Stomach (tissue), 4 donors: Measurements from ENCODE around the gene NLN.
"Not testable (repeated sequence)": the region's sequence is repeated elsewhere in the genome, so short reads cannot be mapped to it uniquely, and the experiment has no call there.

Source experiments
- EP300 ChIP-seq: sonication (generic); formaldehyde crosslinking; IDR thresholded peaks from one replicate; pipeline ENCODE4 v1.6.1; 2017; ENCODE audit warnings: antibody characterized with exemption
- POLR2A ChIP-seq, 4 donors: fragments of 450-650 bp; IDR thresholded peaks; one replicate each; pipeline ENCODE4 v1.6.1; 2016; ENCODE audit warnings: antibody characterized with exemption in 4 of 4, control low read depth in 2 of 4, mild to moderate bottlenecking in 1 of 4, moderate library complexity in 1 of 4
- POLR2AphosphoS5 ChIP-seq, 3 donors: sonication (generic); formaldehyde crosslinking; IDR thresholded peaks; one replicate each; pipeline ENCODE4 v1.6.1; 2016; ENCODE audit warnings: antibody characterized with exemption in 3 of 3
- TF ChIP-seq, protein P1 (sequence below), 7 experiments: fragments of 450-650 bp in 4 of 7; fragments of 200-600 bp in 3 of 7; sonication (generic) in 3 of 7; IDR thresholded peaks; one replicate each; pipeline ENCODE4 v1.5.1; 2016 to 2019; ENCODE audit warnings: antibody characterized with exemption in 7 of 7, control low read depth in 2 of 7, mild to moderate bottlenecking in 1 of 7

DNA sequence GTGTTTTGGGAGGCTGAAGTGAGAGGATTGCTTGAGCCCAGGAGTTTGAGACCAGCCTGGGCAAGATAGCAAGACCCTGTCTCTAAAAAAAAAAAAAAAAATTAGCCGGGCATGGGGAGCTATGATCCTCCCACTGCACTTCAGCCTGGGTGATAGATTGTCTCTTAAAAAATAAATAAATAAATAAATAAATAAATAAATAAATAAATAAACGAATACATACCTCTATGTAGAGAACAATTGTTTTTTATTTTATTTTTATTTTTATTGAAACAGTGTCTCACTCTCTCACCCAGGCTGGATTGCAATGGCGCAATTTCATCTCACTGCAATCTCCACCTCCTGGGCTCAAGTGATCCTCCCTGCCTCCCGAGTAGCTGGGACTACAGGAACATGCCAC lies 122.8 kb downstream of the NLN start:
- TF ChIP-seq, protein P1, sequence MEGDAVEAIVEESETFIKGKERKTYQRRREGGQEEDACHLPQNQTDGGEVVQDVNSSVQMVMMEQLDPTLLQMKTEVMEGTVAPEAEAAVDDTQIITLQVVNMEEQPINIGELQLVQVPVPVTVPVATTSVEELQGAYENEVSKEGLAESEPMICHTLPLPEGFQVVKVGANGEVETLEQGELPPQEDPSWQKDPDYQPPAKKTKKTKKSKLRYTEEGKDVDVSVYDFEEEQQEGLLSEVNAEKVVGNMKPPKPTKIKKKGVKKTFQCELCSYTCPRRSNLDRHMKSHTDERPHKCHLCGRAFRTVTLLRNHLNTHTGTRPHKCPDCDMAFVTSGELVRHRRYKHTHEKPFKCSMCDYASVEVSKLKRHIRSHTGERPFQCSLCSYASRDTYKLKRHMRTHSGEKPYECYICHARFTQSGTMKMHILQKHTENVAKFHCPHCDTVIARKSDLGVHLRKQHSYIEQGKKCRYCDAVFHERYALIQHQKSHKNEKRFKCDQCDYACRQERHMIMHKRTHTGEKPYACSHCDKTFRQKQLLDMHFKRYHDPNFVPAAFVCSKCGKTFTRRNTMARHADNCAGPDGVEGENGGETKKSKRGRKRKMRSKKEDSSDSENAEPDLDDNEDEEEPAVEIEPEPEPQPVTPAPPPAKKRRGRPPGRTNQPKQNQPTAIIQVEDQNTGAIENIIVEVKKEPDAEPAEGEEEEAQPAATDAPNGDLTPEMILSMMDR (IDR thresholded peaks at IDR 0.05), result not testable (repeated sequence)
- TF ChIP-seq POLR2A (IDR thresholded peaks at IDR 0.05); POLR2AphosphoS5 (IDR thresholded peaks at IDR 0.05); EP300: not testable (repeated sequence)
